ENCODE measurements around the gene APPL2.
"Not testable (repeated sequence)": the region's sequence is repeated elsewhere in the genome, so short reads cannot be mapped to it uniquely, and the experiment has no call there.

Gene APPL2

DNA sequence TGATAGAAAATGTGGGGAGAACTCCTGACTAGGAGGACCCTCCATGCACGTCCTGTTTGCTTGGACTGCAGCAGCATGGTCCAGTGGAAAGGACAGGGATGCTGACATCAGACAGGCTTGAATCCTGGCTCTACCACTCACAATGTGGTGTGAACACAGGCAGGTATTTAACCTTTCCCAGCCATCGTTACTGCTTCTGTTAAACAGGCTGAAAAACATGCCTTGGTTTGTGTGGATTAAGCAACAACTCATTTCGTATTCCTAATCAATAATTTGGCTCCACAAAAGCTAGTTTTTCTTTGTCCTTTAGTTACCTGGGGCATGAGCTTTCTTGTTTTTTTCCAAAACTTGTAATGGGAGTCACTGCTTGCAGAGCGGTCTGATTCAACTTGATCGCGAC lies 41.0 kb downstream of the APPL2 start:
- H3K27me3 ChIP-seq (ENCODE audit: insufficient read depth, low read length), result no peaks in the 10 kb centered on the region
- peaks cover 23% of the 10 kb centered on the region for H3K36me3 ChIP-seq (ENCODE audit: insufficient read depth, low read length)
- no peak overlapping the region for H2AFZ ChIP-seq (ENCODE audit: low read length, unreplicated experiment)
- H3K79me2 ChIP-seq (ENCODE audit: control insufficient read depth, insufficient read depth, low read length, unreplicated experiment), result no peaks in the 10 kb centered on the region
- peaks cover 5% of the 10 kb centered on the region for H3K4me1 ChIP-seq (ENCODE audit: control insufficient read depth, insufficient read depth, low read length, unreplicated experiment)
- H3K4me3 ChIP-seq (ENCODE audit: low read depth, low read length), result no peak overlapping the region
- H3K27ac ChIP-seq (ENCODE audit: low read depth, low read length), result no peak overlapping the region

DNA sequence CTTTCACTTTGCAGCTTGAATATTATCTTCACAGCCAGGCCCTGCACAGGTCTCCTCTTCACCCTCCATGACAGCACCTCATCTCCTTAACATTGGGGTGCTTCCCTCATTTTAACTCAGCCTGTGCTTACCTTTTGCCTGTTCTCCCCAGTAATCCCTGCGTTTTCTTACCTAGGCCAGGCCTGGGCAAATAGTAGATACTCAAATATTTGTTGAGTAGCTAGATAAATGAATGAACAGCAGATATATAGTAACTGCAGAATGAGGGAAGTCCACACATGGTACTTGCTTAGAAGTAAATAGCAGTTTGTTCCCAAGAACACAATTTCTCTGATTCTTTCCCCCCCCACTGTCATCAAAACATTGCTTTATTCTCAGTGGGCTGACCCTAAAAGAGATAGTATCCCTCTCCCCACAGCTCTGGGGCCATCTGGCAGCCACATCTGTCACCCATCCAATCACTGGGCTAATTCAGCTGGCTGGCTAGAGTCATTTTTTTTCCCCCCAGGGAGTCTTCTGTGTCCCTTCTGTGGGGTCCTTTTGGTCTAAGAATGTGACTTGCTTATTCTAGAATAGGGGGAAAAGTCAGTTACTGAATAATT lies 43.2 kb downstream of the APPL2 start:
- no peak overlapping the region for H2AFZ ChIP-seq (ENCODE audit: low read length, unreplicated experiment)
- no peak overlapping the region for H3K4me3 ChIP-seq (ENCODE audit: low read depth, low read length)
- peaks cover 42% of the 10 kb centered on the region for H3K36me3 ChIP-seq (ENCODE audit: insufficient read depth, low read length)
- no peaks in the 10 kb centered on the region for H3K4me1 ChIP-seq (ENCODE audit: control insufficient read depth, insufficient read depth, low read length, unreplicated experiment)
- H3K79me2 ChIP-seq (ENCODE audit: control insufficient read depth, insufficient read depth, low read length, unreplicated experiment), result no peaks in the 10 kb centered on the region
- no peaks in the 10 kb centered on the region for H3K27me3 ChIP-seq (ENCODE audit: insufficient read depth, low read length)
- no peak overlapping the region for H3K27ac ChIP-seq (ENCODE audit: low read depth, low read length)

DNA sequence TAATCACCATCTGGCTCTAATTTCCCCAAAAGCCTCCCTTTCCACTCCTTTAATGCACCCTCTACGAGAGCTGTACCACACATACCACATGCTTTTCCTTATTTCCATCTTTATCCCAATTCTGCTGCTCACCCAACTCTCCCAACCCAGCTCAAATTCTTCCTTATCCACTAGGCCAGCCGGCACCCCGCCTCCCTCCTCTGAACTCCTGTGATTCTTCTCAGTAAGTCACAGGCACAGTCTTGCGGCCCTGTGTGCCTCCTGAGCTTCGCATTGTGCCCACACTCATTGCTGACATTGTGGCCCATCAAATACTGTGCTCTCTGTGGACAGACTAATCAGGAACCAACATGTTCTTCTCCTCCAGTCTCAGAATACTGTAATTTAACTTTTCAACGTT lies 45.4 kb downstream of the APPL2 start:
- Histone ChIP-seq H3K79me2 (ENCODE audit: control insufficient read depth, insufficient read depth, low read length, unreplicated experiment) (no peaks in the 10 kb centered on the region), H3K27ac (ENCODE audit: low read depth, low read length) (no peak overlapping the region), H3K36me3 (ENCODE audit: insufficient read depth, low read length) (peaks cover 53% of the 10 kb centered on the region)

DNA sequence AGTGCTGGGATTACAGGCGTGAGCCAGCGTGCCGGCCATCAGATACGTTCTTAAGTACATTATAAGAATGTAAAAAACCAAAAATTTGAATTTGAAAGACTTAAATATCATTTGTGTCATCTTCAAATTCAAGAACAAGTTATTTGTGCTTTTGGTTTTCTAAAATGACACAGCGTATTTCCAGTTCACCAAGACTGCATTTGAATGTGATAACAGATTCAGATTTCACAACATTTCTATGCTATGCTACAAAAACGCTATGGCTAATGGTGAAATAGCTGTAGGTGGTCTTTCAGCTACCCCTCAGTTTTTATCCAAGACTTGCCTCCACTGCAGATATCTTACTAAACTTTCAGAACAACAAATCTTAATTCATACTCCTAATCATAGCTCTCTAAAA lies 46.7 kb downstream of the APPL2 start:
- Histone ChIP-seq H3K27me3 (ENCODE audit: insufficient read depth, low read length) (no peaks in the 10 kb centered on the region), H3K36me3 (ENCODE audit: insufficient read depth, low read length) (peaks cover 51% of the 10 kb centered on the region), H3K27ac (ENCODE audit: low read depth, low read length) (no peak overlapping the region), H3K4me3 (ENCODE audit: low read depth, low read length) (no peak overlapping the region), H3K79me2 (ENCODE audit: control insufficient read depth, insufficient read depth, low read length, unreplicated experiment) (no peaks in the 10 kb centered on the region), H3K4me1 (ENCODE audit: control insufficient read depth, insufficient read depth, low read length, unreplicated experiment) (no peaks in the 10 kb centered on the region), H2AFZ (ENCODE audit: low read length, unreplicated experiment) (no peak overlapping the region)

More for the DNA sequence above, 45.4 kb downstream of the APPL2 start:
- no peaks in the 10 kb centered on the region for H3K27me3 ChIP-seq (ENCODE audit: insufficient read depth, low read length)
- H3K4me1 ChIP-seq (ENCODE audit: control insufficient read depth, insufficient read depth, low read length, unreplicated experiment), result no peaks in the 10 kb centered on the region
- no peak overlapping the region for H2AFZ ChIP-seq (ENCODE audit: low read length, unreplicated experiment)
- no peak overlapping the region for H3K4me3 ChIP-seq (ENCODE audit: low read depth, low read length)

DNA sequence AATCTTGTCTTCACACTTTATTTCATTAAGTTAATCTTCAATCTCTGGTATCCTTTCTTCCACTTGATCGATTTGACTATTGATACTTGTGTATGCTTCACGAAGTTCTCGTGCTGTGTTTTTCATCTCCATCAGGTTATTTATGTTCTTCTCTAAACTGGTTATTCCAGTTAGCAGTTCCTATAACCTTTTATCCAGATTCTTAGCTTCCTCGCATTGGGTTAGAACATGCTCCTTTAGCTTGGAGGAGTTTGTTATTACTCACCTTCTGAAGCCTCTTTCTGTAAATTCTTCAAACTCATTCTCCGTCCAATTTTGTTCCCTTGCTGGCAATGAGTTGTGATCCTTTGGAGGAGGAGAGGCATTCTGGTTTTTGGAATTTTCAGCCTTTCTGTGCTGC lies 52.0 kb downstream of the APPL2 start:
- not testable (repeated sequence) for H3K4me3 ChIP-seq (ENCODE audit: low read depth, low read length); H3K79me2 ChIP-seq (ENCODE audit: control insufficient read depth, insufficient read depth, low read length, unreplicated experiment); H2AFZ ChIP-seq (ENCODE audit: low read length, unreplicated experiment); H3K4me1 ChIP-seq (ENCODE audit: control insufficient read depth, insufficient read depth, low read length, unreplicated experiment); H3K27ac ChIP-seq (ENCODE audit: low read depth, low read length); H3K27me3 ChIP-seq (ENCODE audit: insufficient read depth, low read length)
- H3K36me3 ChIP-seq (ENCODE audit: insufficient read depth, low read length), result peaks cover 35% of the 10 kb centered on the region

DNA sequence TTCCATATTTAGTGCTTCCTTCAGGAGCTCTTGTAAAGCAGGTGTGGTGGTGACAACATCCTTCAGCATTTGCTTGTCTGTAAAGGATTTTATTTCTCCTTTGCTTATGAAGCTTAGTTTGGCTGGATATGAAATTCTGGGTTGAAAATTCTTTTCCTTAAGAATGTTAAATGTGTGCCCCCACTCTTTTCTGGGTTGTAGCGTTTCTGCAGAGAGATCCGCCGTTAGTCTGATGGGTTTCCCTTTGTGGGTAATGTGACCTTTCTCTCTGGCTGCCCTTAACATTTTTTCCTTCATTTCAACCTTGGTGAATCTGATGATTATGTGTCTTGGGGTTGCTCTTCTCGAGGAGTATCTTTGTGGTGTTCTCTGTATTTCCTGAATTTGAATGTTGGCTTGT lies 52.6 kb downstream of the APPL2 start:
- not testable (repeated sequence) for H2AFZ ChIP-seq (ENCODE audit: low read length, unreplicated experiment); H3K4me3 ChIP-seq (ENCODE audit: low read depth, low read length); H3K4me1 ChIP-seq (ENCODE audit: control insufficient read depth, insufficient read depth, low read length, unreplicated experiment); H3K27ac ChIP-seq (ENCODE audit: low read depth, low read length); H3K79me2 ChIP-seq (ENCODE audit: control insufficient read depth, insufficient read depth, low read length, unreplicated experiment); H3K27me3 ChIP-seq (ENCODE audit: insufficient read depth, low read length)
- H3K36me3 ChIP-seq (ENCODE audit: insufficient read depth, low read length), result peaks cover 33% of the 10 kb centered on the region

DNA sequence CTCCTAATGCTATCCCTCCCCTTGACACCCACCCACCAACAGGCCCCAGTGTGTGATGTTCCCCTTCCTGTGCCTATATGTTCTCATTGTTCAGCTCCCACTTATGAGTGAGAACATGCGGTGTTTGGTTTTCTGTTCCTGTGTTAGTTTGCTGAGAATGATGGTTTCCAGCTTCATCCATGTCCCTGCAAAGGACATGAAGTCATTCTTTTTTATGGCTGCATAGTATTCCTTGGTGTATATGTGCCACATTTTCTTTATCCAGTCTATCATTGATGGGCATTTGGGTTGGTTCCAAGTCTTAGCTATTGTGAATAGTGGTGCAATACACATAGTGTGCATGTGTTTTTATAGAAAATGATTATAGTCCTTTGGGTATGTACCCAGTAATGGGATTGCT lies 56.9 kb downstream of the APPL2 start:
- peaks cover 29% of the 10 kb centered on the region for H3K36me3 ChIP-seq (ENCODE audit: insufficient read depth, low read length)
- not testable (repeated sequence) for H2AFZ ChIP-seq (ENCODE audit: low read length, unreplicated experiment); H3K4me1 ChIP-seq (ENCODE audit: control insufficient read depth, insufficient read depth, low read length, unreplicated experiment); H3K4me3 ChIP-seq (ENCODE audit: low read depth, low read length); H3K27ac ChIP-seq (ENCODE audit: low read depth, low read length); H3K27me3 ChIP-seq (ENCODE audit: insufficient read depth, low read length); H3K79me2 ChIP-seq (ENCODE audit: control insufficient read depth, insufficient read depth, low read length, unreplicated experiment)

DNA sequence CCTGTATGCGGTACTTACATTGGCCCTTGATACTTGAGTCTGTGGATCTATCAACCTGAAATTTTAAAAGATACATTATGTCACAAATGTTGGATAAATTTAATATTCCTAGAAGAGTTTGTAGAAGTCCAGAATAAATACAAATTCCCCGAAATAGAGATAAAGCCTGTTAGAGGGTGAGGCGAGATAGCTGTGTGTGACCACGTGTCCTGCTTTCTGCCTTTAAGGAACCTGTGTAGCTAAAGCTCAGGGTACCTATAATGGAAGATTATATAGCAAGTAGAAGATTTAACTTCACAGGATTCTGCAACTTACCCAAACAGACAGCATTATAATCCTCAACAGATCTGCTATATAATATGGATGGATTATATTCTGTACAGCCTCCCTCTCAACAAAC lies 58.8 kb downstream of the APPL2 start:
- Histone ChIP-seq H3K27ac (ENCODE audit: low read depth, low read length) (no peak overlapping the region), H3K4me3 (ENCODE audit: low read depth, low read length) (no peak overlapping the region), H3K36me3 (ENCODE audit: insufficient read depth, low read length) (peaks cover 36% of the 10 kb centered on the region), H3K27me3 (ENCODE audit: insufficient read depth, low read length) (no peaks in the 10 kb centered on the region), H3K79me2 (ENCODE audit: control insufficient read depth, insufficient read depth, low read length, unreplicated experiment) (peaks cover 1% of the 10 kb centered on the region), H3K4me1 (ENCODE audit: control insufficient read depth, insufficient read depth, low read length, unreplicated experiment) (no peaks in the 10 kb centered on the region), H2AFZ (ENCODE audit: low read length, unreplicated experiment) (no peak overlapping the region)

DNA sequence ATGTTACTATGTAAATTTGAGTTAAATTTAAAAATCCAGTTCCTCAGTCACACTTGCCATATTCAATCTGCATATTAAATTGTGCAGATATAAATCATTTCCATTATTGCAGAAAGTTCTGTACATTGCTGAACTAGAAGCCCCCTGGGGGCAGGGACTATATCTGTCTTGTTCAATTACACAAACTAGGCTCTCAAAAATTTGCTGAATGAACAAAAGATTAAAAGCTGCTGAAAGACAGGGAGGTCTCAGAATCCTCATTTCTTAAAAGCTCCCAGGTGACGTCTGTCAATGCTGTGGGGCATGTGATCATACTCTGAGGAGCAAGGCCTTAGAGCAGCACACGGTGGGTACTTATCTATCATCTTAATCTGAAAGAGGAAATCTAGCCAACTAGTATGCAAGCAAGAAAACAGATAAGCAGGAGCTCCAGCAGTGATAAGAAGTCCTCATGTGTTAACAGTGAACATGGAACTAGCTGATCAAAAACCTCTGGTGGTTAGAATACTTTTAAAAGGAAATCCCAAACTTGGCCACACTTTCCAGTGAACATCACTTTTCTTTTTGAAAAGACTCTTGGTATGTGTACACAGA lies 60.5 kb downstream of the APPL2 start:
- Histone ChIP-seq H2AFZ (ENCODE audit: low read length, unreplicated experiment) (no peak overlapping the region), H3K36me3 (ENCODE audit: insufficient read depth, low read length) (peaks cover 40% of the 10 kb centered on the region), H3K79me2 (ENCODE audit: control insufficient read depth, insufficient read depth, low read length, unreplicated experiment) (no peaks in the 10 kb centered on the region), H3K4me1 (ENCODE audit: control insufficient read depth, insufficient read depth, low read length, unreplicated experiment) (no peaks in the 10 kb centered on the region), H3K27ac (ENCODE audit: low read depth, low read length) (no peak overlapping the region), H3K4me3 (ENCODE audit: low read depth, low read length) (no peak overlapping the region), H3K27me3 (ENCODE audit: insufficient read depth, low read length) (no peaks in the 10 kb centered on the region)

DNA sequence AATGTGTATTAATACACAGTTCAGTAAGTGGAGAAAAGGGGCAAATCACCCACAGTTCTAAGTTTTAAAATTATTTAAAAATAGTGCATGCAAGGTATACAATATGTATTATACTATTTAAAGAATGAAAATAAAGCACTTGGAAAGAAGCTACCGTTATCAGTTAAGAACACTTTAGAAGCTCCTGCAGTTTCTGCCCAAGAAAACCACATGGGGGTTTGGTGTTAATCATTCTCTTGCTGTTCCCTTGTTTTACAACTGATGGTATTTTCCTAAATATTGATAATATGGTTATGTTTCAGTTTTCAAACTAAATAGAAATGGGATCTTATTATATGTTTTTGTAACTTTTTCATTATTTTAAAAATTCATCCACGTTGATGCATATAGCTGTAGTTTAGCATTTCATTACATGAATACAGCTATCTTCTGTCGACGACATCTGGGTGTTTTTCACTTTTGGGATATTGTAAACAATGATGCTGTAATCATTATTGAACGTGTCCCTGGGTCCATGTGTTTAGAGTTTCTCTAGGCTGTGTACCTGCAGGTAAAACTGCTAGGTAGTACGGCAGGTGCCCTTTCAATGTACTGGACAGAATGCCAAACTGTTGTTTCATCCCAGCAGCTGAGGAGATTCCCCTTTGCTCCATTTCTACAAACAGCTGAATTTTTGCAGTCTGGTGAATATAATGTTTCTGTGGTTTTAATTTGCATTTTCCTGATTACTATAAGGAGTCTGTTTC lies 64.1 kb downstream of the APPL2 start:
- Histone ChIP-seq H3K27ac (ENCODE audit: low read depth, low read length) (no peak overlapping the region), H2AFZ (ENCODE audit: low read length, unreplicated experiment) (no peak overlapping the region), H3K4me1 (ENCODE audit: control insufficient read depth, insufficient read depth, low read length, unreplicated experiment) (no peaks in the 10 kb centered on the region), H3K79me2 (ENCODE audit: control insufficient read depth, insufficient read depth, low read length, unreplicated experiment) (no peaks in the 10 kb centered on the region), H3K36me3 (ENCODE audit: insufficient read depth, low read length) (peaks cover 43% of the 10 kb centered on the region), H3K27me3 (ENCODE audit: insufficient read depth, low read length) (no peaks in the 10 kb centered on the region), H3K4me3 (ENCODE audit: low read depth, low read length) (no peak overlapping the region)

DNA sequence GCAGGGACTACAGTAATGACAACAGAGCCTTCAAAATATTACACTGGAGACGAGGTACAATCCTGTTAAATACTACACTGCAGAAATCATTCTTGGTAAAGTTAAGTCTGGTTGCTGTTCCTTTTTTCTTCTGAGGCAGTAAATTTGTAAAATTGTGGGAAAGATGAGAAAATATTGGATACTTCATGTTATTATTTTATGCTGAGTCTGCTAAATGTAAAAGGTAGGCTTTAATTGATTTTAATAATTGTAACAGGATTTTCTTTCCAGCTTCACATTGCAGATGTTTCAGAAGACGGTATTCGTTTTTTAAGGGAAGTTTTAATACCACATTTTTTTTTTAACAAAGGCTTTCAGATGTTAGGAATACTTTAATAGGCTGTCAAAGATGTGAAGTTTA lies 65.8 kb downstream of the APPL2 start:
- no peak overlapping the region for H3K4me3 ChIP-seq (ENCODE audit: low read depth, low read length)
- H3K4me1 ChIP-seq (ENCODE audit: control insufficient read depth, insufficient read depth, low read length, unreplicated experiment), result no peaks in the 10 kb centered on the region
- no peaks in the 10 kb centered on the region for H3K27me3 ChIP-seq (ENCODE audit: insufficient read depth, low read length)
- no peak overlapping the region for H2AFZ ChIP-seq (ENCODE audit: low read length, unreplicated experiment)
- peaks cover 46% of the 10 kb centered on the region for H3K36me3 ChIP-seq (ENCODE audit: insufficient read depth, low read length)
- H3K27ac ChIP-seq (ENCODE audit: low read depth, low read length), result no peak overlapping the region
- H3K79me2 ChIP-seq (ENCODE audit: control insufficient read depth, insufficient read depth, low read length, unreplicated experiment), result no peaks in the 10 kb centered on the region
